ENCODE results near the gene ANKRD18B.
"Not testable (repeated sequence)": the region's sequence is repeated elsewhere in the genome, so short reads cannot be mapped to it uniquely, and the experiment has no call there.

ANKRD18B gene

GRCh38 chr9:33596974-33597373 is 72.9 kb downstream of the ANKRD18B start:
- not testable (repeated sequence) for DNase-seq (ENCODE audit: extremely low read depth, low read depth)

GRCh38 chr9:33597386-33597785 is 73.3 kb downstream of the ANKRD18B start:
- DNase-seq (ENCODE audit: extremely low read depth, low read depth): not testable (repeated sequence)

- not testable (repeated sequence) for DNase-seq (ENCODE audit: extremely low read depth, low read depth)
Measured at GRCh38 chr9:33598796-33599379, 74.8 kb downstream of the ANKRD18B start.

- not testable (repeated sequence) for DNase-seq (ENCODE audit: extremely low read depth, low read depth)
Measured at GRCh38 chr9:33600911-33601310, 76.9 kb downstream of the ANKRD18B start.

GRCh38 chr9:33604249-33604648 is 80.2 kb downstream of the ANKRD18B start:
- peak; percentile 37 for TF ChIP-seq CTCF (IDR thresholded peaks at IDR 0.05; ENCODE audit: low read depth, low read length)
- not testable (repeated sequence) for DNase-seq (ENCODE audit: extremely low read depth, low read depth)

GRCh38 chr9:33604936-33605335 is 80.9 kb downstream of the ANKRD18B start:
- not testable (repeated sequence) for DNase-seq (ENCODE audit: extremely low read depth, low read depth)

GRCh38 chr9:33611358-33611757 is 87.3 kb downstream of the ANKRD18B start:
- no peak for TF ChIP-seq CTCF (IDR thresholded peaks at IDR 0.05; ENCODE audit: low read depth, low read length)
- DNase-seq (ENCODE audit: extremely low read depth, low read depth): no peak

GRCh38 chr9:33612410-33612809 is 88.4 kb downstream of the ANKRD18B start:
- not testable (repeated sequence) for DNase-seq (ENCODE audit: extremely low read depth, low read depth)

- no peak for TF ChIP-seq CTCF (IDR thresholded peaks at IDR 0.05; ENCODE audit: low read depth, low read length)
- DNase-seq (ENCODE audit: extremely low read depth, low read depth): no peak
Measured at GRCh38 chr9:33614001-33614687, 90.1 kb downstream of the ANKRD18B start.

- DNase-seq (ENCODE audit: extremely low read depth, low read depth): not testable (repeated sequence)
Measured at GRCh38 chr9:33618370-33618769, 94.3 kb downstream of the ANKRD18B start.

- peak; percentile 77 for DNase-seq (ENCODE audit: extremely low read depth, low read depth)
- no peak for TF ChIP-seq CTCF (IDR thresholded peaks at IDR 0.05; ENCODE audit: low read depth, low read length)
Measured at GRCh38 chr9:33619666-33620404, 95.8 kb downstream of the ANKRD18B start.

Measured in AG09319 (cell line).